Loucy (cell line): ENCODE measurements around the gene METTL6.

Experiments used
- CTCF ChIP-seq: fragments of 200-600 bp; sonication (generic); conservative IDR thresholded peaks from 2 replicates; pipeline ENCODE4 v1.5.1; 2014; ENCODE audit warnings: mild to moderate bottlenecking, antibody characterized with exemption, low read length
- EZH2phosphoT487 ChIP-seq: fragments of 200-600 bp; IDR thresholded peaks from 2 replicates; pipeline ENCODE4 v1.6.1; 2018; ENCODE audit warnings: antibody characterized with exemption, mild to moderate bottlenecking, moderate library complexity, borderline replicate concordance

DNA sequence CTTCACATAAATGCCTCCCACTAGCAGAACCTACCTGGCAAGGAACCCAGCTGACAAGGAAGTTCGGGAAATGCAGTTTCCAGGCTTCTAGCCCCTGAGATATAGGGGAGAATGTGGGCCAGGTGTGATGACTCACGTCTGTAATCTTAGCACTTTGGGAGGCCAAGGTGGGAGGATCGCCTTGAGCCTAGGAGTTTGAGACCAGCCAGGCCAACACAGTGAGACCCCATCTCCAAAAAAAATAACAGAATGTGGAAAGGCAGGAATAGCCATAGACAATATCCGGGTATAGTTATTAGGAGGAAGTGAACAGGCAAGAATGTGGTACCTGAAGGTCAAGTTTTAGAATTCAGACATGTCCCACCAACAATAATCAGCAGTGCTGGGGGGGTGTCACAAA is 54.4 kb downstream of the METTL6 start:
- TF ChIP-seq CTCF (no peak), EZH2phosphoT487 (no peak)
